ENCODE measurements around the gene HAUS7.
A peak's percentile ranks its signal among the peaks of the same experiment; 100 is the strongest.

Gene HAUS7

DNA sequence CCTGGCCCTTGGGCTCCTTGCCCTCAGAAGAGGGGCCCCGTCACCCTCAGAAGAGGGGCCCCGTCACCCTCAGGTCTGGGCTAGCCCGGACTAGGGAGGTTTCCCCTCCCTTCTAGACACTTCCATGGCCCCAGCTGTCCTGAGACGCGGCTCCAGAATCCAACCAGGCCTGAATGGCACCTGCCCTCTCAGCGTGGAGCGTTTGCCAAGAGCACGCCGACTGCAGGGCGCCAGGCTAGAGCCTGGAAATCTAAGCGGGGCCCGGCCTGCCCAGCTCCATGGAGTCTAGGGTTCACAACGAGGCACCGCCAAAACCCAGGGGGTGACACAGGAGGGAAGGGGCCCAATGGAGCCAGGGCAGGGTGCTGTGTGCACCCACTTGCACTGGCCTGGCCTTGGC is 39.2 kb upstream of the HAUS7 start:
- POLR2A ChIA-PET, result no interaction called here
- CTCF ChIA-PET, result interaction anchor here (1.1 kb wide), 1 partner anchor 11 kb away, joined by 6 read pairs; no protein-coding TSS in a partner anchor
- TF ChIP-seq FOXM1 (IDR thresholded peaks at IDR 0.05; ENCODE audit: borderline replicate concordance), result no peak
- TF ChIP-seq SUZ12 (IDR thresholded peaks at IDR 0.05), result no peak
- no peak for TF ChIP-seq L3MBTL2 (conservative IDR thresholded peaks at IDR 0.05)
- no peak for TF ChIP-seq SP1 (IDR thresholded peaks at IDR 0.05)
- no peak for DNase-seq (ENCODE audit: extremely low spot score)

DNA sequence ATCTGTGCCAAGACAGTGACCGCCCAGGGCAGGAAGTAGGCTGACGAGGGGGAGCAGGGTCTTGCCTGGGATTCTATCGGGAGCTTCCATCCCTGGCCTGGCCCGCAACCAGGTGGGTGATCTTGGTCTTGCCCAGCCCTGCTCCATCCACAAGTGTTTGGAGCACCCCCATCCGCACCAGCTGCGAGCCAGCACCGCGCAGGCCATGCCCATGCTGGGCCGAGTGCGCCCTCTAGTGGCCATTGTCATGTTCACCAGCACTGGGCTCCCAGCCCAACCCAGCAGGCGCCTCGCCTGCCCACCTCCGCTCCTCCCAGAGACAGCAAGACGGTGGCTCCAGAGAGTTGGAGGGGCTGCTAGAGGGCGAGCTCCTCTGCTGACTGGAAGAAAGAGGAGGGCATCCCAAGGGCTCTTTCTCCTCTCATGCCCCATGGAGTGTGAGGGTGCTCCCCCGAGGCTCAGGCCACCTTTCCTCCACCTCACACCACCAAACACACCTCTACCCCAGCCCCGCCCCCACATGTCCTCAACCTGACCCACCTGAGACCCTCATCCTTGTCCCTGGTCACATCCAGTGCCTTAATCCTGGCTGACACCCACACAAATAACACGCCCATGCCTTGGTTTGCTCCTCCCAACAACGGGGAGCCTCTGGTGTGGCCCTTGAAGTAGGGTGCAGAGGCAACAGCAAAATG is 37.3 kb upstream of the HAUS7 start:
- POLR2A ChIA-PET, result no interaction called here
- TF ChIP-seq BHLHE40 (IDR thresholded peaks at IDR 0.05; ENCODE audit: borderline replicate concordance) (no peak), HDGF (IDR thresholded peaks at IDR 0.05; ENCODE audit: borderline replicate concordance) (no peak), NFRKB (IDR thresholded peaks at IDR 0.05) (no peak), SP1 (IDR thresholded peaks at IDR 0.05) (no peak), LEF1 (IDR thresholded peaks at IDR 0.05; ENCODE audit: borderline replicate concordance) (no peak), ELF4 (IDR thresholded peaks at IDR 0.05) (no peak), FOXK2 (IDR thresholded peaks at IDR 0.05) (no peak), FOXA1 (IDR thresholded peaks at IDR 0.05) (no peak), SUZ12 (IDR thresholded peaks at IDR 0.05) (no peak)
- CTCF ChIA-PET, result interaction anchor here (0.7 to 2.4 kb wide), 12 partner anchors 8 to 475 kb away, joined by 3 to 17 read pairs (median 4); partner anchors contain the start of gene HAUS7
- DNase-seq (ENCODE audit: extremely low spot score), result peak; percentile 97

DNA sequence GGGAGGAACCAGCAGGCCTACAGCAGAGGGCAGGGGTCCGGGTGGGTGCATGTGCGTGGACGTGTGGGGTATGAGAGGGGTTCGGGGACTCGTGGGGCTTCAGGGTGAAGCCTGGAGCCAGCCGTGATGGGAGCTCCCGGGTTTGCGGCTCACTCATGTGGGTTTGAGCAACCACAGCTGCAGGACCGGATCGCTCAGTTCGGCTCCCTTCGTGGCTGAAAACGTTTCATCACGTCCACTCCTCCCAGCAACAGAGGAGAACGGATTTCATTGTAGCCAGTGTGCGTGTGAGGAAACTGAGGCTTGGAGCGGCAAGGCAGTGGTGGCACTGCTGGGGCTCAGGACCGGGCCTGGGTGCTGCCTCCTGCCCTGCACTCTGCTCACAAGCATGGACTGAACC is 35.0 kb upstream of the HAUS7 start:
- ChIA-PET POLR2A (no interaction called here), CTCF (no interaction called here)
- DNase-seq (ENCODE audit: extremely low spot score), result no peak
- no peak for TF ChIP-seq CTBP1 (IDR thresholded peaks at IDR 0.05; ENCODE audit: borderline replicate concordance)

DNA sequence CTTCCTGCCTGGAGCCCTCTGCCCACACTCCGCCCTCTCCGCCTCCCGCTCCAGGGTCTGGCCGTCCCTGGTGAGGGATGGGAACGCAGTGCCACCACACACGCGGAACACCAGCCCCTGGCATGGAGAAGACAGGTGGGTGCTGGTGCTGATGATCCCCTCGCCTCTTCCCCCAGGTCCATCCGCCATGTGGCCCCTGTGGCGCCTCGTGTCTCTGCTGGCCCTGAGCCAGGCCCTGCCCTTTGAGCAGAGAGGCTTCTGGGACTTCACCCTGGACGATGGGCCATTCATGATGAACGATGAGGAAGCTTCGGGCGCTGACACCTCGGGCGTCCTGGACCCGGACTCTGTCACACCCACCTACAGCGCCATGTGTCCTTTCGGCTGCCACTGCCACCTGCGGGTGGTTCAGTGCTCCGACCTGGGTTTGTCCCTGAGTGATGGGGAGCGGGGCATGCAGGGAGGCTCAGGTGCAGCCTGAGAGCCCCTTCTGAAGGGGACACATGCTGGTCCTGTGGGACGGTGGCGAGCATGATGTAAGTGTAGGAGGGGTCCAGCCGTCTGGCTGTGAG is 34.2 kb upstream of the HAUS7 start:
- POLR2A ChIA-PET, result no interaction called here
- TF ChIP-seq FOXA1 (IDR thresholded peaks at IDR 0.05), result no peak
- TF ChIP-seq NFRKB (IDR thresholded peaks at IDR 0.05), result no peak
- TF ChIP-seq, protein P1, sequence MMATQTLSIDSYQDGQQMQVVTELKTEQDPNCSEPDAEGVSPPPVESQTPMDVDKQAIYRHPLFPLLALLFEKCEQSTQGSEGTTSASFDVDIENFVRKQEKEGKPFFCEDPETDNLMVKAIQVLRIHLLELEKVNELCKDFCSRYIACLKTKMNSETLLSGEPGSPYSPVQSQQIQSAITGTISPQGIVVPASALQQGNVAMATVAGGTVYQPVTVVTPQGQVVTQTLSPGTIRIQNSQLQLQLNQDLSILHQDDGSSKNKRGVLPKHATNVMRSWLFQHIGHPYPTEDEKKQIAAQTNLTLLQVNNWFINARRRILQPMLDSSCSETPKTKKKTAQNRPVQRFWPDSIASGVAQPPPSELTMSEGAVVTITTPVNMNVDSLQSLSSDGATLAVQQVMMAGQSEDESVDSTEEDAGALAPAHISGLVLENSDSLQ (IDR thresholded peaks at IDR 0.05), result no peak
- no peak for TF ChIP-seq ZNF384 (IDR thresholded peaks at IDR 0.05)
- TF ChIP-seq LEF1 (IDR thresholded peaks at IDR 0.05; ENCODE audit: borderline replicate concordance), result no peak
- TF ChIP-seq BHLHE40 (IDR thresholded peaks at IDR 0.05; ENCODE audit: borderline replicate concordance), result no peak
- TF ChIP-seq CTBP1 (IDR thresholded peaks at IDR 0.05; ENCODE audit: borderline replicate concordance), result no peak
- no peak for TF ChIP-seq SUZ12 (IDR thresholded peaks at IDR 0.05)
- CTCF ChIA-PET, result no interaction called here
- DNase-seq (ENCODE audit: extremely low spot score), result no peak

DNA sequence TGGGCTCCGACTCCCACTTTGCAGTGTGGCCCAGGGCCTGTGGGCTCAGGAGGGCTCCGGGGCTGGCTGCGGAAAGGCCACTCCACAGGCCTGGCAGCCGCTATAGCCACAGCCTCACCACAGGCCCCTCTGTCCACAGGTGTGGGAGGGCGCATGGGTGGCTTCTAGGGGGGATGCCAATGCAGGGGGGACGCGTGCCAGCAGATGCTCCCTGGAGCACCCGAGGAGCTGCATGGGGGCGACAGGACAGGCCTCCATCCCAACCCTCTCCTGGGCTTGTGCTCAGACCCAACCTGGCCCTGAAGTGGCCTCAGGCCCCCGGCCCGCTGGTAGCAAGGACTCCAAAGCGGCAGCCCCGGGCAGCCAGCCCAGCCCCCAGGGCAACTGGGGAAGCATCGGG is 32.4 kb upstream of the HAUS7 start:
- CTCF ChIA-PET, result interaction anchor here (0.6 kb wide), 1 partner anchor 64 kb away, joined by 4 read pairs; no protein-coding TSS in a partner anchor
- TF ChIP-seq TARDBP (IDR thresholded peaks at IDR 0.05) (no peak), L3MBTL2 (conservative IDR thresholded peaks at IDR 0.05) (no peak)
- TF ChIP-seq, protein P1 (IDR thresholded peaks at IDR 0.05), result no peak
- POLR2A ChIA-PET, result no interaction called here
- DNase-seq (ENCODE audit: extremely low spot score), result no peak

DNA sequence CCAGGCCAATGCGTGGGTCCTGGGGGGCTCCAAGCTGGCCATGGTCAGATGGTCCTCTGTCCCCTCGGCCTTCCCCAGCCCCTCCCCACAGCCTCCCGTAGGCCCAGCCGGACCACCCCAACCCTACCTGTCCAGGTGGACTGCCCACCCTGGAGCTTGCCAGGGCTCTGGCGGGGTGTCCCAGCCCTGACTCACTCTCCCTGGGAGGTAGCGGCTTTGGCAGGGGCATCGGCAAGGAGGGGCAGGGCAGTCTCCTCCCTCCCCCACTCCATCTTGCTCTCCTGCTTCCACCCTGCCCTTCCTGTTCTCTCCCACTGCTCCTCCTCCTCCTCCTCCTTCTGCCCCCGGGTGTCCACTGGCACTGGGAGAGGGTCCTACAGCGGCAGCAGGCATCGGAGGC is 31.8 kb upstream of the HAUS7 start:
- CTCF ChIA-PET, result interaction anchor here (0.6 kb wide), 1 partner anchor 64 kb away, joined by 4 read pairs; no protein-coding TSS in a partner anchor
- no peak for DNase-seq (ENCODE audit: extremely low spot score)
- POLR2A ChIA-PET, result no interaction called here
- no peak for TF ChIP-seq TARDBP (IDR thresholded peaks at IDR 0.05)
- TF ChIP-seq CTBP1 (IDR thresholded peaks at IDR 0.05; ENCODE audit: borderline replicate concordance), result no peak
- no peak for TF ChIP-seq ELF4 (IDR thresholded peaks at IDR 0.05)
- TF ChIP-seq, protein P1 (IDR thresholded peaks at IDR 0.05), result no peak
- TF ChIP-seq ZNF384 (IDR thresholded peaks at IDR 0.05), result no peak
- no peak for TF ChIP-seq FOXM1 (IDR thresholded peaks at IDR 0.05; ENCODE audit: borderline replicate concordance)

DNA sequence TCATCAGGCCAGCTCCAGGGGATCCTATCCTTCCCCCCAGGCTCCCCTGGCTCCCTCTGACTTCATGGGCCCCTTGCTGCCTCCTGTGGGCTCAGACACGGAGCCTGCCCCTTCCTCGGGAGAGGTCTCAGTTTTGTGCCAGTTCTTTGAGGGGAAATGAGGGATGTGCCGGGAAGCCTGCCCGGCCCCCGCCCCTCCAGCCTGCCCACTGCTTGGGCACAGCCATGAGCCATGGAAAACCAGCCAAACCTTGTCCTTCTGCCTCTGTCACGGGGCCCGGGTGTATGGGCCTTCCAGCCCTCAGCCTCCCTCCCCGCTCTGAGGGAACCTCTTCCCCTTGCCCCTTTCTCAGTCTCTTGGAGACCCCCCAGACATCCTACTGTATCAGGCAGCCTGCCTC is 31.2 kb upstream of the HAUS7 start:
- no peak for TF ChIP-seq ZNF384 (IDR thresholded peaks at IDR 0.05)
- TF ChIP-seq NFRKB (IDR thresholded peaks at IDR 0.05), result no peak
- TF ChIP-seq FOXK2 (IDR thresholded peaks at IDR 0.05), result no peak
- no peak for TF ChIP-seq TARDBP (IDR thresholded peaks at IDR 0.05)
- TF ChIP-seq, protein P1 (IDR thresholded peaks at IDR 0.05), result no peak
- TF ChIP-seq L3MBTL2 (conservative IDR thresholded peaks at IDR 0.05), result no peak
- TF ChIP-seq LEF1 (IDR thresholded peaks at IDR 0.05; ENCODE audit: borderline replicate concordance), result no peak
- no peak for TF ChIP-seq FOXA1 (IDR thresholded peaks at IDR 0.05)
- TF ChIP-seq SP1 (IDR thresholded peaks at IDR 0.05), result no peak
- no peak for TF ChIP-seq FOXM1 (IDR thresholded peaks at IDR 0.05; ENCODE audit: borderline replicate concordance)
- TF ChIP-seq ARNT (IDR thresholded peaks at IDR 0.05), result no peak
- TF ChIP-seq CTBP1 (IDR thresholded peaks at IDR 0.05; ENCODE audit: borderline replicate concordance), result no peak
- no peak for TF ChIP-seq BHLHE40 (IDR thresholded peaks at IDR 0.05; ENCODE audit: borderline replicate concordance)
- no peak for TF ChIP-seq HDGF (IDR thresholded peaks at IDR 0.05; ENCODE audit: borderline replicate concordance)
- TF ChIP-seq ELF4 (IDR thresholded peaks at IDR 0.05), result no peak
- TF ChIP-seq SUZ12 (IDR thresholded peaks at IDR 0.05), result no peak

More for the DNA sequence above, 31.2 kb upstream of the HAUS7 start:
- ChIA-PET POLR2A (no interaction called here), CTCF (no interaction called here)
- no peak for DNase-seq (ENCODE audit: extremely low spot score)

Data from HEK293T (cell line).